Measurements from ENCODE around the gene ABHD2.
"Not testable (repeated sequence)": the region's sequence is repeated elsewhere in the genome, so short reads cannot be mapped to it uniquely, and the experiment has no call there.

Gene ABHD2

GRCh38 chr15:89101302-89102193, 13.3 kb downstream of the ABHD2 start:
- no peak for DNase-seq

- no peak for DNase-seq
Observed at GRCh38 chr15:89103481-89104171, 15.4 kb downstream of the ABHD2 start.

- no peak for DNase-seq
Observed at GRCh38 chr15:89104172-89104564, 15.9 kb downstream of the ABHD2 start.

- no peak for DNase-seq
Observed at GRCh38 chr15:89105147-89105546, 16.9 kb downstream of the ABHD2 start.

- no peak for DNase-seq
Observed at GRCh38 chr15:89106200-89106599, 17.9 kb downstream of the ABHD2 start.

GRCh38 chr15:89107984-89108383, 19.7 kb downstream of the ABHD2 start:
- no peak for DNase-seq

- DNase-seq = no peak
Observed at GRCh38 chr15:89108835-89109234, 20.6 kb downstream of the ABHD2 start.

GRCh38 chr15:89109238-89109637, 21.0 kb downstream of the ABHD2 start:
- no peak for DNase-seq

- DNase-seq = no peak
Observed at GRCh38 chr15:89110060-89110459, 21.8 kb downstream of the ABHD2 start.

- no peak for DNase-seq
Observed at GRCh38 chr15:89111352-89111751, 23.1 kb downstream of the ABHD2 start.

- no peak for DNase-seq
Observed at GRCh38 chr15:89111961-89112340, 23.7 kb downstream of the ABHD2 start.

GRCh38 chr15:89112341-89112971, 24.2 kb downstream of the ABHD2 start:
- DNase-seq = no peak

GRCh38 chr15:89113296-89114024, 25.2 kb downstream of the ABHD2 start:
- DNase-seq = no peak

GRCh38 chr15:89114990-89115389, 26.7 kb downstream of the ABHD2 start:
- DNase-seq = no peak

- DNase-seq = no peak
Observed at GRCh38 chr15:89115547-89115946, 27.3 kb downstream of the ABHD2 start.

GRCh38 chr15:89116404-89116803, 28.1 kb downstream of the ABHD2 start:
- no peak for DNase-seq

- no peak for DNase-seq
Observed at GRCh38 chr15:89117790-89118189, 29.5 kb downstream of the ABHD2 start.

- no peak for DNase-seq
Observed at GRCh38 chr15:89118481-89118989, 30.3 kb downstream of the ABHD2 start.

GRCh38 chr15:89119489-89120478, 31.5 kb downstream of the ABHD2 start:
- no peak for DNase-seq

- DNase-seq = not testable (repeated sequence)
Observed at GRCh38 chr15:89120479-89121000, 32.3 kb downstream of the ABHD2 start.

GRCh38 chr15:89121414-89121813, 33.2 kb downstream of the ABHD2 start:
- DNase-seq = no peak

Data from CD4-positive, alpha-beta T cell treated with Interleukin-15 for 1 hour (primary cell).